Prostate gland (tissue), 2 donors: Measurements from ENCODE around the gene KAZN.

Source experiments
- POLR2A ChIP-seq: fragments of 450-650 bp; IDR thresholded peaks from one replicate; pipeline ENCODE4 v1.6.1; 2016; ENCODE audit warnings: antibody characterized with exemption, mild to moderate bottlenecking
- POLR2AphosphoS5 ChIP-seq: sonication (generic); formaldehyde crosslinking; IDR thresholded peaks from one replicate; pipeline ENCODE4 v1.6.1; 2017; ENCODE audit warnings: antibody characterized with exemption
- TF ChIP-seq, protein P1 (sequence below), 4 experiments: fragments of 200-600 bp in 2 of 4; fragments of 450-650 bp in 2 of 4; sonication (generic) in 2 of 4; IDR thresholded peaks; 1 replicate in 3 of 4; 2 replicates in 1 of 4; pipeline ENCODE4 v1.5.1; 2016 to 2019; ENCODE audit warnings: antibody characterized with exemption in 4 of 4, mild to moderate bottlenecking in 2 of 4, moderate library complexity in 2 of 4

DNA sequence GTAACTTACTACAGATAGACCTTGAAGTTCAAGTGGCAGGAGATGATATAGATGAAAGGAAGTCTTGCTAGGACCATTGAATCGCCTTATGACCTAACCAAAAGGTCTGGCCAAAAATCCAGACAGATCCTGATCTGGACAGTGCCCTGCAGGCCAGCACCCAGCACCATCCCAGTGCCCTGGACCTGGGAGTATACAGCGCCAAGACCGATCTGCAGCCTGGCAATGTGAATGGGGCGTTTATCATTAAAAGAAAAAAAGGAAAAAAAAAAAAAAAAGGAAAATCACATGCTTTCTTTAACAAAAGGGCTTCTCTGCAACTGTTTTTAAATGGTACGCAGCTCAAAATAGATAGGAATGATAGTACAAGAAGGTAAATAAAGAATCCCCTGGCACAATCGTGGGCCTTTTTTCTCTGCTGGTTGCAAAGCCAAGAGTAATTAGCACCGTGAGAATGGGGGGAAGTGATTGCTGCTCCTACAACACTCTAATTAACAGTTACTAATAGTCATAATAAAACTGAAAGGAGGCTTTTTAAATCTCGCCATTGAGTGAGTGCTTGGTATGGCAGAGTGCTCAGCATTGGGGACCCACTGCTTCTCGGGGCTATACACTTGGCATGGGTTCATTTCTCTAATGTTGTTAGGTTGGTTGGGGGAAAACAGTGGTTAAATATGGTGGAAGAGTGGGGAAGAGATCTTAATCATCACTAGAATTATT is 146.7 kb downstream of the KAZN start:
- TF ChIP-seq POLR2A (no peak), POLR2AphosphoS5 (no peak)
- TF ChIP-seq, protein P1, sequence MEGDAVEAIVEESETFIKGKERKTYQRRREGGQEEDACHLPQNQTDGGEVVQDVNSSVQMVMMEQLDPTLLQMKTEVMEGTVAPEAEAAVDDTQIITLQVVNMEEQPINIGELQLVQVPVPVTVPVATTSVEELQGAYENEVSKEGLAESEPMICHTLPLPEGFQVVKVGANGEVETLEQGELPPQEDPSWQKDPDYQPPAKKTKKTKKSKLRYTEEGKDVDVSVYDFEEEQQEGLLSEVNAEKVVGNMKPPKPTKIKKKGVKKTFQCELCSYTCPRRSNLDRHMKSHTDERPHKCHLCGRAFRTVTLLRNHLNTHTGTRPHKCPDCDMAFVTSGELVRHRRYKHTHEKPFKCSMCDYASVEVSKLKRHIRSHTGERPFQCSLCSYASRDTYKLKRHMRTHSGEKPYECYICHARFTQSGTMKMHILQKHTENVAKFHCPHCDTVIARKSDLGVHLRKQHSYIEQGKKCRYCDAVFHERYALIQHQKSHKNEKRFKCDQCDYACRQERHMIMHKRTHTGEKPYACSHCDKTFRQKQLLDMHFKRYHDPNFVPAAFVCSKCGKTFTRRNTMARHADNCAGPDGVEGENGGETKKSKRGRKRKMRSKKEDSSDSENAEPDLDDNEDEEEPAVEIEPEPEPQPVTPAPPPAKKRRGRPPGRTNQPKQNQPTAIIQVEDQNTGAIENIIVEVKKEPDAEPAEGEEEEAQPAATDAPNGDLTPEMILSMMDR (IDR thresholded peaks at IDR 0.05), result no peak
